Ascending aorta (tissue), 2 donors: ENCODE measurements around the gene SHQ1. TPM values are rescaled to one million over a fixed set of nuclear protein-coding genes. Genes with fewer than 3 reads are reported as not detected.
A peak's percentile ranks its signal among the peaks of the same experiment; 100 is the strongest.

ENCODE experiments used
- DNase-seq, 2 donors: peaks; one replicate each; pipeline ENCODE4 v3.0.0-alpha.2; 2019; ENCODE audit warnings: low spot score in 2 of 2
- H3K27ac ChIP-seq, 2 donors: fragments of 200-600 bp; sonication (generic); one replicate each; pipeline ENCODE4 v1.5.1; 2016 to 2017; ENCODE audit warnings: mild to moderate bottlenecking in 1 of 2
- H3K27me3 ChIP-seq: fragments of 200-600 bp; sonication (generic); one replicate; pipeline ENCODE4 v1.5.1; 2017
- H3K36me3 ChIP-seq, 2 donors: fragments of 200-600 bp; sonication (generic); one replicate each; pipeline ENCODE4 v1.5.1; 2016
- H3K4me1 ChIP-seq, 2 donors: fragments of 200-600 bp; sonication (generic); one replicate each; pipeline ENCODE4 v1.5.1; 2016 to 2017; ENCODE audit warnings: mild to moderate bottlenecking in 1 of 2
- H3K4me3 ChIP-seq, 2 donors: fragments of 200-600 bp; sonication (generic); one replicate each; pipeline ENCODE4 v1.5.1; 2016 to 2017; ENCODE audit warnings: mild to moderate bottlenecking in 1 of 2
- H3K9me3 ChIP-seq, 2 donors: fragments of 200-600 bp; sonication (generic); one replicate each; pipeline ENCODE4 v1.5.1; 2016
- intact Hi-C: fragments of 100-400 bp; cut with DNase I; formaldehyde crosslinking; loops from one replicate; pipeline ENCODE4 v1.15.1; 2023
- total RNA-seq: library from RNA; depleted of rRNA; stranded (reverse); fragments of >200 nt; gene quantifications from one replicate; pipeline ENCODE4 v1.1.0, GENCODE V29; 2016
- TF ChIP-seq, protein P1 (sequence below), 3 experiments: fragments of 200-600 bp in 2 of 3; fragments of 450-650 bp in 1 of 3; sonication (generic) in 2 of 3; IDR thresholded peaks; one replicate each; pipeline ENCODE4 v1.5.1; 2016 to 2019; ENCODE audit warnings: antibody characterized with exemption in 3 of 3, mild to moderate bottlenecking in 1 of 3, moderate library complexity in 1 of 3

The SHQ1 gene
- total RNA-seq, 1 donor from 2014 or later, result 4.2 TPM

DNA sequence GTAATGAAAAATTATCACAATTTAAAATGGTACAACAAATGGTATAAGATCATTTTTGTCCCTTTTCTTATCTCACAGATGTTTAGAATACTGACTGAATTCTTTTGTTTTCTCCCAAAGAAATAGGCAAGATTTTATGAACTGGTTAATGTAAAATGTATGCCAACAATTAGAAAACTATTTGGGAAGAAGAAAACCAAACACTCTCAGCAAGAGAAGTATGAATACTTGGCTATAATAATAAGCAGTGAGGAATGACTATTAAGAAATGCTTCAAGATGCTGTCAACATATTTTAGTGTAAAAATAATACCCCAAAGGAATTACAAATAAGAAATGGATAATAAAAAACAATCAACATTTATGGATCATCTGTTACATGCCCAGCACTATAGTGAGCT is 18.5 kb downstream of the SHQ1 start:
- intact Hi-C loops, result loop anchor here (10.0 kb wide), 1 partner anchor 385 kb away; the partner anchor contains the start of gene RYBP
- peaks cover 0 to 2% of the 10 kb centered on the region in 2 donors for H3K4me1 ChIP-seq
- no peaks in the 10 kb centered on the region for H3K9me3 ChIP-seq
- TF ChIP-seq, protein P1, sequence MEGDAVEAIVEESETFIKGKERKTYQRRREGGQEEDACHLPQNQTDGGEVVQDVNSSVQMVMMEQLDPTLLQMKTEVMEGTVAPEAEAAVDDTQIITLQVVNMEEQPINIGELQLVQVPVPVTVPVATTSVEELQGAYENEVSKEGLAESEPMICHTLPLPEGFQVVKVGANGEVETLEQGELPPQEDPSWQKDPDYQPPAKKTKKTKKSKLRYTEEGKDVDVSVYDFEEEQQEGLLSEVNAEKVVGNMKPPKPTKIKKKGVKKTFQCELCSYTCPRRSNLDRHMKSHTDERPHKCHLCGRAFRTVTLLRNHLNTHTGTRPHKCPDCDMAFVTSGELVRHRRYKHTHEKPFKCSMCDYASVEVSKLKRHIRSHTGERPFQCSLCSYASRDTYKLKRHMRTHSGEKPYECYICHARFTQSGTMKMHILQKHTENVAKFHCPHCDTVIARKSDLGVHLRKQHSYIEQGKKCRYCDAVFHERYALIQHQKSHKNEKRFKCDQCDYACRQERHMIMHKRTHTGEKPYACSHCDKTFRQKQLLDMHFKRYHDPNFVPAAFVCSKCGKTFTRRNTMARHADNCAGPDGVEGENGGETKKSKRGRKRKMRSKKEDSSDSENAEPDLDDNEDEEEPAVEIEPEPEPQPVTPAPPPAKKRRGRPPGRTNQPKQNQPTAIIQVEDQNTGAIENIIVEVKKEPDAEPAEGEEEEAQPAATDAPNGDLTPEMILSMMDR (IDR thresholded peaks at IDR 0.05), result no peak
- no peak overlapping the region for H3K4me3 ChIP-seq
- DNase-seq, result no peak
- H3K36me3 ChIP-seq, result no peaks in the 10 kb centered on the region
- H3K27me3 ChIP-seq, result no peaks in the 10 kb centered on the region
- no peak overlapping the region for H3K27ac ChIP-seq

DNA sequence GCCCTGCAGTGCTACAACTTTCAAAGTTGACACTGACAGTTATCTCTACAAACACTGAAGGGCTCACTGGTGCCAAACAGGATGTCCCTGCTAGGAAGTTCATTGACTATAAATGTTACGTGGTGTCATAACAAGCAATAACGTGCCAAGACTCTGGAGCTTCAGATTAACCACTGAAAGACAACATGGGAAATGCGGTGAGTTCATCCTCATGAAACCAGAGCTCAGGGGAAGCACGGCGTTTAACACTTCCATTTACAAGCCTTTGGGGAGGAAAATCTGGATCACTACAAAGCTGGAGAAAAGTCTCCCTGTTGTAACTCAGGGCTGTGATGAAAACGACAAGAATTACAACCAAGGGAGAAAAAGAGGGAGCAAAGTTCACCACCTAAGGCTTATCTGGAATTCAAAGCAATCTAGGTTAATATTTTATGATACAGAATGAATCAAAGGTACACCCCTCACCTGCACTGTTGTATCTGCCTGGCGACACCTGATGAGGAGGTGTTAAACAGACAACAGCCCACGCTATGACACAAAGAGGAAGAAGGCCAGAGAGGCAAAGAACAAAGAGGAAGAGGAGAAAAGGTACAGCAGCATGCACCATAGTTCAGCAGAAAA is 27.0 kb downstream of the SHQ1 start:
- H3K4me3 ChIP-seq, result no peak overlapping the region
- TF ChIP-seq, protein P1 (IDR thresholded peaks at IDR 0.05), result no peak

DNA sequence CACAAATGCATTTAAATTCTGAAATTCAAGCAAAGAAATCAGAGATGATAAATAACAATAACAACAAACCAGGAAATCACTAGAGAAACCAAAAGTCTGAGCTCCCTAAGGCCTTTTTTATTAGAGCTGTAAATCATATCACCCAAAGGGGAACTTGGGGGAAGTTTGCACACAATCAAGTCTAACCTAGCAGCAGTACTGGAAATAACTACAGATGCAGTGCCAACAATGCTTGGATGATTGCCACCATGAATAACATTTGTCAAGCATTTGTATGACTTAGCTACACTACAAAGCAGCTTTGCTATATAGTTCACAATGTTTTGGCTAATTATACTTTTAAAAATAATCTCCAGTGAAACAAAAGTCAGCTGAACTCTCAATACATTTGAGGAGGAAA is 27.8 kb downstream of the SHQ1 start:
- peaks cover 6 to 11% of the 10 kb centered on the region in 2 donors for H3K4me1 ChIP-seq
- H3K27me3 ChIP-seq, result no peaks in the 10 kb centered on the region
- H3K27ac ChIP-seq, result no peak overlapping the region
- no peak for DNase-seq
- TF ChIP-seq, protein P1 (IDR thresholded peaks at IDR 0.05), result no peak
- intact Hi-C loops, result loop anchor here (2.0 to 10.0 kb wide), 4 partner anchors 153 to 1088 kb away; partner anchors contain the start of gene RYBP
- H3K4me3 ChIP-seq, result no peak overlapping the region
- H3K36me3 ChIP-seq, result peaks cover 0 to 4% of the 10 kb centered on the region in 2 donors
- H3K9me3 ChIP-seq, result no peaks in the 10 kb centered on the region

More for the DNA sequence above, 27.0 kb downstream of the SHQ1 start:
- H3K27me3 ChIP-seq, result no peaks in the 10 kb centered on the region
- intact Hi-C loops, result loop anchor here (2.0 to 10.0 kb wide), 4 partner anchors 154 to 1089 kb away; partner anchors contain the start of gene RYBP
- no peak for DNase-seq
- H3K36me3 ChIP-seq, result peaks cover 0 to 4% of the 10 kb centered on the region in 2 donors
- no peaks in the 10 kb centered on the region for H3K9me3 ChIP-seq
- H3K27ac ChIP-seq, result no peak overlapping the region
- H3K4me1 ChIP-seq, result peaks cover 6 to 11% of the 10 kb centered on the region in 2 donors

DNA sequence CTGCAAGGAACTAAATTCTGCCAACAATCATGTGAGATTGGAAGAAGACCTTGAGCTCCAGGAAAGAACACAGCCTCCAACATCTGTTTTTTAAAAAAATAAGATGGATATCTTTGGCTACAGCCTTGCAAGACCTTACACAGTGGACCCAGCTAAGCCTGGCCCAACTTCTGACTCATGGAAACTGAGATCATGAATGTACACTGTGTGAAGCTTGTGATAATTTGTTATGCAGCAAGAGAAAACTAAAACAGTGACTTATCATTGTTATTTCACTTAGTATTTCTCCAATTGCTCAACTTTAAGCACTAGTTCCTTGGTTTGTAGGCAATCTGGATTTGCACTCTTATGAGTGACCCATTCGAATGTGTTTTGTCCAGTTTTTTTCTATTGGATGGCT is 29.3 kb downstream of the SHQ1 start:
- DNase-seq, result no peak
- Histone ChIP-seq H3K4me1 (peaks cover 6 to 11% of the 10 kb centered on the region in 2 donors), H3K9me3 (no peaks in the 10 kb centered on the region), H3K4me3 (no peak overlapping the region), H3K27me3 (no peaks in the 10 kb centered on the region), H3K27ac (peak overlapping the region in 1 of 2 donors; percentile 58), H3K36me3 (peaks cover 0 to 4% of the 10 kb centered on the region in 2 donors)
- intact Hi-C loops, result no loop called here
- TF ChIP-seq, protein P1 (IDR thresholded peaks at IDR 0.05), result no peak

DNA sequence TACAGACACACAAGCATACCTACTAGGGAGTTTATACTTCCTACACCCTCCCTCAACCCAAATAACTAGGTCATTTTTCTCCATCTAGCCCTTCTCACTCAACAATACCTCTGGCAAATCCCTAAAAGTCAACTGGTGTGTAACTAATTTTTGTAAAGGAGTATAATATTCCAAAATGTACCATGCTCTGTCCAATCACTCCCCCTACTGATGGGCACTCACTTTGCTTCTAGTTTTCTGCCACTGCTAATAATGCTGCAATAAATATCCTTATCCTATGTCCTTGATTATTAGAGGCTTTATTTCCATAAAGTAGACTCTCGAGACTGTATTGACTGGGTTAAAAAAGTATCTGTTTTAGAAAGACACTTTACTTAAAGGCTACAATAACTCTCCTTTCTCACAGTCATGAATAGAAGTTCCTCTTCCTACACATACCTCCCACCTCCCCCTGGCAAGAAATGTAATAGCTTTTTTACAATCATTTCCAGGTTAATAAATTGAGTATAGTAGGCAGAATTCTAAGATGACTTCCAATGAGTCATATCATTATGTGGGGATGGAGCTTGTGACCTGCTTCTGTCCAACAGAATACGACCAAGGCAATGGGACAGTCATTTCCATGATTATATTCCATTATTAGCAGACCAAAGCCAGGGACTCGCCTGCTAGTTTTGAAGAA is 30.0 kb downstream of the SHQ1 start:
- no peak for DNase-seq
- intact Hi-C loops, result no loop called here
- Histone ChIP-seq H3K9me3 (no peaks in the 10 kb centered on the region), H3K27ac (peak overlapping the region in 1 of 2 donors; percentile 58), H3K27me3 (no peaks in the 10 kb centered on the region), H3K4me3 (no peak overlapping the region), H3K36me3 (peaks cover 0 to 4% of the 10 kb centered on the region in 2 donors), H3K4me1 (peaks cover 6 to 11% of the 10 kb centered on the region in 2 donors)
- TF ChIP-seq, protein P1 (IDR thresholded peaks at IDR 0.05), result peak in 2 of 3 experiments; percentile 23 to 58
